Esophagus (tissue), 2 donors: Measurements from ENCODE around the gene ZBTB48. TPM values are rescaled to one million over a fixed set of nuclear protein-coding genes. Genes with fewer than 3 reads are reported as not detected.

ENCODE experiments used
- H3K27ac ChIP-seq, 2 donors: one replicate each; pipeline ENCODE4 v1.5.1; 2013; ENCODE audit warnings: low read depth in 2 of 2, mild to moderate bottlenecking in 2 of 2, inconsistent platforms in 1 of 2, low read length in 1 of 2, moderate library complexity in 1 of 2
- H3K27me3 ChIP-seq, 2 donors: one replicate each; pipeline ENCODE4 v1.6.1; 2013; ENCODE audit warnings: low read length in 2 of 2, control low read depth in 1 of 2, mild to moderate bottlenecking in 1 of 2; ENCODE audit not compliant: insufficient read depth in 2 of 2, control insufficient read depth in 1 of 2
- H3K36me3 ChIP-seq, 2 donors: one replicate each; pipeline ENCODE4 v1.6.1; 2013; ENCODE audit warnings: low read length in 1 of 2; ENCODE audit not compliant: control insufficient read depth in 2 of 2, insufficient read depth in 2 of 2
- H3K4me1 ChIP-seq, 2 donors: one replicate each; pipeline ENCODE4 v1.6.1; 2013; ENCODE audit warnings: low read length in 1 of 2; ENCODE audit not compliant: control insufficient read depth in 2 of 2, insufficient read depth in 2 of 2
- H3K4me3 ChIP-seq, 2 donors: one replicate each; pipeline ENCODE4 v1.5.1; 2013; ENCODE audit warnings: low read length in 2 of 2, mild to moderate bottlenecking in 2 of 2, low read depth in 1 of 2, moderate library complexity in 1 of 2
- H3K9me3 ChIP-seq, 2 donors: one replicate each; pipeline ENCODE4 v1.6.1; 2013; ENCODE audit warnings: mild to moderate bottlenecking in 2 of 2, low read depth in 1 of 2, low read length in 1 of 2, moderate library complexity in 1 of 2; ENCODE audit not compliant: control insufficient read depth in 2 of 2, insufficient read depth in 1 of 2
- WGBS, 2 donors: extraction: QIAGEN DNeasy Blood & Tissue Kit; methylation state at CpG; one replicate each; pipeline ENCODE4 v1.1.7; 2013; 5-methylcytosine and 5-hydroxymethylcytosine counted together
- polyA plus RNA-seq, 2 donors: library from polyadenylated mRNA; stranded (reverse); fragments of 200-250 nt; gene quantifications; one replicate each; pipeline ENCODE4 v1.2.3, GENCODE V29; 2013
- donor health status: healthy with polysubstance abuse.
- donor health status: Bipolar disorder and iron deficiency.

Gene ZBTB48
- polyA plus RNA-seq, 2 donors, result 16.2 to 42.7 TPM

DNA sequence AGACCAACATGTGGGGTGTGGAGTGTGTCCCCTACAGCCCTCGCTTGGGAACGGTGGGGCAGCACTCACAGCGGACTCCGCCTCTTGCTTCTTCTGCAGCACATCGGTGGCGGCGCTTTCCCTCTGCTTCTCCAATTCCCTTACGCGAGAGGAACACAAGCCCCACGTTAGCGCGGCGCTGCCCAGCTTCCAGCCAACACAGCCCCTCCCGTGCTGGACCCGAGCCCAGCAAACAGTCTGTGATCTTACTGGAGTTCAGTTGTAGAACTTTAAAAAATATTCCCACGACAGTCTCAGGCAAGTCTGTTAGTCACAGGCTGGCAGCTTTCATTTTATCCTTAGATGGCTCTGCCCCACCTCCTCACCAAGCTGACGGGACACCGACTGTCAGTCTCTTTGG lies 58.4 kb downstream of the ZBTB48 start:
- H3K36me3 ChIP-seq, result peaks cover 5 to 47% of the 10 kb centered on the region in 2 donors
- H3K27ac ChIP-seq, result no peak overlapping the region
- no peaks in the 10 kb centered on the region for H3K27me3 ChIP-seq
- no peaks in the 10 kb centered on the region for H3K4me1 ChIP-seq
- 48 to 55% methylated on average over 18 of the region's 18 CpGs for WGBS, 2 donors
- H3K9me3 ChIP-seq, result no peaks in the 10 kb centered on the region
- H3K4me3 ChIP-seq, result no peak overlapping the region

Other genes starting within 250 kb of the ZBTB48 start
- gene ACOT7, start 186.2 kb upstream of the ZBTB48 start, polyA plus RNA-seq, result 10 to 100 TPM; 12.3 to 39.7 TPM
- gene HES2, start 160.1 kb upstream of the ZBTB48 start, polyA plus RNA-seq, result 10 to 100 TPM; 34.2 to 34.3 TPM
- 10 to 100 TPM; 21.6 to 46.5 TPM for gene ESPN, start 155.2 kb upstream of the ZBTB48 start, polyA plus RNA-seq
- gene TNFRSF25, start 113.8 kb upstream of the ZBTB48 start, polyA plus RNA-seq, result 10 to 100 TPM; 23.9 to 53.9 TPM
- gene PLEKHG5, start 88.3 kb upstream of the ZBTB48 start, polyA plus RNA-seq, result 10 to 100 TPM; 18.5 to 28.0 TPM
- 1 to 10 TPM; 3.8 to 5.7 TPM for gene NOL9, start 25.5 kb upstream of the ZBTB48 start, polyA plus RNA-seq
- gene TAS1R1, start 24.7 kb upstream of the ZBTB48 start, polyA plus RNA-seq, result under 1 TPM; 0.02 to 0.04 TPM
- gene KLHL21, start 22.9 kb downstream of the ZBTB48 start, polyA plus RNA-seq, result 10 to 100 TPM; 20.5 to 22.3 TPM
- gene PHF13, start 33.7 kb downstream of the ZBTB48 start, polyA plus RNA-seq, result 1 to 10 TPM; 8.4 to 9.0 TPM
- 10 to 100 TPM; 10.5 to 18.1 TPM for gene THAP3, start 44.9 kb downstream of the ZBTB48 start, polyA plus RNA-seq
- 10 to 100 TPM; 21.9 to 23.0 TPM for gene DNAJC11, start 121.8 kb downstream of the ZBTB48 start, polyA plus RNA-seq
- gene CAMTA1, start 205.5 kb downstream of the ZBTB48 start, polyA plus RNA-seq, result 10 to 100 TPM; 61.1 to 75.0 TPM